GM19023 (cell line): ENCODE measurements around the gene NR3C1.
"Not testable (repeated sequence)": the region's sequence is repeated elsewhere in the genome, so short reads cannot be mapped to it uniquely, and the experiment has no call there.

Experiments
- ATAC-seq: cut with Tn5 transposase; IDR thresholded peaks from one replicate; pipeline ENCODE4 v1.9.1; 2021; ENCODE audit warnings: mild to moderate bottlenecking, moderate library complexity; ENCODE audit not compliant: unreplicated experiment

The NR3C1 gene

DNA sequence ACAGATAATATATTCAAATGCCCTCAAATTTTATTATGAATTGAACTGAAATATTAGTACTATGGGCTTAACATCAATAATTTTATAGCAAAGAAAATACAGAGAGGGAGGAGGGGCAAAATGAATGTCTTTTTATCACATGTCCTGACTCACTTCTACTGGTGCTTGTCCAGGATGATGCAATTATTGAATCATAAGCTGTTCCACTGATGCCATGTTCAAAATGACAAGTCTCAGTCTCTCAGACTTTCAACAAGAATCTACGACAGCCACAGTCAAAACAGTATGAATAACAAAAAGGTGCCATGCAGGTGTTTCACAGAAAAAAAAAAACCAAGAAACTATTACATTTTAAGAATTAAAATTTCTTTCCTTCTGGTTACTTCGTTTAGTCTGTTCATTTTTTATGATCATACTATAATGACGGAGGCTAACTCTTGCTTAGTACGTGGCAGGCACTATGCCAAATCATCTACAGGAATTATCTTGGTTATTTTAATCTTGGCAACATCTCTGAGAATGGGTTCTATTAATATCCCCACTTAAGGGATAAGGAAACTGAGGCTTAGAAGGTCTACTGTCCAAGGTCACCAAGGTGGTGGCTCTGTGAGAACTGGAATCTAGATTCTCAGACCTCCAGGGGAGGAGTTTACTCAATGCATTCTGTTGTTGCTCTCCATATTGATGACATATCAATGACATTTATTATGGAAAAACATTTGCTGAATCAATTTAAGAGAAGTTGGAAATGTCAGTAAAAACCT is 61.5 kb downstream of the NR3C1 start:
- no peak for ATAC-seq

DNA sequence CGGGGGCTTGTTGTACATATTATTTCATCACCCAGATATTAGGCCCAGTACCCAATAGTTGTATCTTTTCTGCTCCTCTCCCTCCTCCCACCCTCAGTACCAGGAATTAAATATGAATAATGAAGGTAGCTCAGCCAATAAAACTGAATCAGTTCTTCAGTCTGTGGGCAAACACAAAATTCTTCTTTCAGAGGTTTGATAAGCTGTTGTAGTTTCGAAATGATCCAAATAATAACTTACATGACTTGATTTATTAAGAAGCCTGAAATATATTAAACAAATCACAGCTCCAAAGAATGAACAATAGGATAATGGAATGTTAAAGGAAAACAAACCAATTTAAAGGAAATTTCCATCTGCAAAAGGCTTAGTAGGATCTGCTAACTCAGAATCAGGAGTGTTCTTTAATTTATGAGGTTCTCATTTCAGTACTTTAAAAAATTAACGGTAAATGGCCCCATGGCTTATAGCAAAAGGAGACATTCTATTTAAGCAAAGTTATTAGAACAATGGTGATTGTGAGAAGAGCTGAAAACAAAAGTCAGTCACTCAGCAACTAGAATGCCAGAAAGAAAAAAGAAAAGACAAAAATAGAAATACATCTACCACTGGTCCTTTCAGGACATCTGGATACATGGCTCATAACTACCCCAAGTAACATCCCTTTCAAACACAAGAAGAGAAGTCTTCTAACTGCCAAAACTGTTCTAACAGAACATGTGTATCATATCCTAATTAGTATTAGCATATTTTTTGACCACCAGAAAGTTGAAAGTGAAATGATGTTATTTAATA is 62.4 kb downstream of the NR3C1 start:
- no peak for ATAC-seq

DNA sequence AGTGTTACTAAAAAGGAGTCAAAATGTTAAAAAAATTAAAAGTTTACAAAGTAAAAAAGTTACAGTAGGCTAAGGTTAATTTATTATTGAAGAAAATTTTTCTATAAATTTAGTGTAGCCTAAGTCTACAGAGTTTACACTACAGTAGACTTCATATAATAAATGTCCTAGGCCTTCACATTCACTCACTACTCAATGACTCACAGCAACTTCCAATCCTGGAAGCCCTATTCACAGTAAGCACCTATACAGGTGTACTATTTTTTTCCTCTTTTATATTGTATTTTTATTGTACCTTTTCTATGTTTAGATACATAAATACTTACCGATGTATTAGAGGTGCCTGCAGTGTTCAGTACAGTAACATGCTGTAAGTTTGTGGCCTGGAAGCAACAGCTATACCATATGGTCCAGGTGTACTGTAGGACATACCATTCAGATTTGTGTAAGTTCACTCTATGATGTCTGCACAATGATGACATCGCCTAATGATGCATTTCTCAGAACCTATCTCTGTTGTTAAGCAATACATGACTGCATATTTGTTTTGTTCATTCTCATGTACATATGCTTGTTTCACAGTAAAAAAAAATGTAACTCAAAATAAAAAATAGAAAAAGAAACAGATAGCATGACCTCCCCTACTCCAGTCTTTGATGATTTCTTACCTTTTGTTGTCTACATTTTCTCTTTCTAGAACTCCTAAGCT is 64.7 kb downstream of the NR3C1 start:
- no peak for ATAC-seq

DNA sequence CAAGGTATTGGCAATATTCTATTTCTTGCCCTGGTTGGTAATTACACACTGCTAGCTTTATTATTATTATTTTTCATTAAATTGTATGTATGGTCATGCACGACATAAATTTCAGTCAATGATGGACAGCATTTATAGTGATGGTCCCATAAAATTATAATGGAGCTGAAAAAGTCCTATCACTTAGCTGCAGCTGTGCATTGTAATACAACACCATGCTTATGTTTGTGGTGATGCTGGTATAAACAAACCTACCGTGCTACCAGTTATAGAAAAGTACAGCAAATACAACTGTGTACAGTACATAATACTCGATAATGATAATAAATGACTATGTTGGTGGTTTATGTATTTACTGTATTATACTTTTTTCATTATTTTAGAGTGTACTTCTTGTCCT is 65.5 kb downstream of the NR3C1 start:
- ATAC-seq = no peak

DNA sequence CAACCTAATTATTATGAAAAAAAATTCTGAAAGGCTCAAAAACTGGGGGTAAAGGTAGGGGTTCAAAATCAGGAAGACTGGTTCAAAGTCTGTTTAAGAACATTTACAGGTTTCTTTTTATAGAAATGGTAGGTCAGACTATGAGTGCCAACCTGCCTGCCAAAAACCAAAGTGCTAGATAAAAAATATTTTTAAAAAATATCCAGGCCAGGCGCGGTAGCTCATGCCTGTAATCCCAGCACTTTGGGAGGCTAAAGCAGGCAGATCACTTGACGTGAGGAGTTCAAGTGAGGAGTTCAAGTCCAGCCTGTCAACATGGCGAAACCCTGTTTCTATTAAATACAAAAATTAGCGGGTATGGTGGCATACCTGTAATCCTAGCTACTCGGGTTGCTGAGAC is 67.0 kb downstream of the NR3C1 start:
- ATAC-seq = no peak

DNA sequence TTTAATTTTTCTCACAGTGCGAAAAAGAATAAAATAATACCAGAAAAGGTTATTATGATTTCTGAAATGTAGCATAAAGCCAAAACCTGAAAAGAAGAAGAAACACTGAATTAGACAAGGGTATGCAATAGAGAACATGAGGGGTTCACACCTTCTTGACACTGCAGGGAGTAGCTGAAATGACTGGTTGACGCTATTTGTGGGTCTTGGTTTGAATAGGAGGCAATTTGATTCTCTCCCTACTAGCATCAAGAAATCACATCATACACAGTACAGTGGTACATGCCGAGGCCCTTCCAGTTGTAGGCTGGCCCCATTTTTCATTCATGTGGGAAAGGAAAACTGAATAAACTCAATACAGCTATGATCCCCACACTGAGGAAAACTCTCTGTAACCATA is 68.6 kb downstream of the NR3C1 start:
- ATAC-seq = no peak

DNA sequence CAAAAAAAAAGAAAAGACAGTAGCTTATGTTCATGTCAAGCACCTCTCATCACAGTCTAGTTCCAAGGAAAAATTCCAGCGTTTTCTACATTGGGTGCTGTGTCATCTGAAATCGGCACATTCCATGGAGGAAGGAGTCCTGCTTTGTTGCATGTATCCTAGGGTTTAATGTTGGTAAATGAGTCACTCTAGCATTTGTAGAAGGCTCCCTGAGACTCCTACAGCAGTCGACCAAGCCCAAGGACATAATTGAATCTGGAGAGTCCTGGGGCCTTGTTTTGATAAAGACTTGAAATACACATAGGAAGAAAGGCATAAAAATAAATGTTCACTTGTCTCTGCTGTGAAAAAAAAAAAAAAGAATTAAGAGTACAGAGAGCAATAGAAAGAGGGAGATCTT is 69.1 kb downstream of the NR3C1 start:
- not testable (repeated sequence) for ATAC-seq

DNA sequence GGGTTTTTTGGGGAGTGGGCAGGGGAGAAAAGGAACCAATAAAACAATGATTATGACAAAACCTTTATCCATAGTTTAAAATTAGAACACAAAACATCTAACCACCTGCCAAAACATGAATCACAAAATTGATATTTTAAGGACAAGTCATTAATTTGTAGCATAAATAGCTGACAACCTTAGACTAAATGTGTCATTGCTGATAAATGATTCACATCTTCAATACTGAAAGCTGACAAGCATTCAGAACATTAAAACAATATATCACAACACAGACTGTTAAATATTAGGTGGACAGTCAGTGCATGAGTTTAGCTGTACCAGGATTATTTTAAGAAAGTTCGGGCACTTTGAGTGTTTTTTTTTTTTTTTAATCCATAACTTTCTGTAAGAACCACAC is 71.5 kb downstream of the NR3C1 start:
- no peak for ATAC-seq

DNA sequence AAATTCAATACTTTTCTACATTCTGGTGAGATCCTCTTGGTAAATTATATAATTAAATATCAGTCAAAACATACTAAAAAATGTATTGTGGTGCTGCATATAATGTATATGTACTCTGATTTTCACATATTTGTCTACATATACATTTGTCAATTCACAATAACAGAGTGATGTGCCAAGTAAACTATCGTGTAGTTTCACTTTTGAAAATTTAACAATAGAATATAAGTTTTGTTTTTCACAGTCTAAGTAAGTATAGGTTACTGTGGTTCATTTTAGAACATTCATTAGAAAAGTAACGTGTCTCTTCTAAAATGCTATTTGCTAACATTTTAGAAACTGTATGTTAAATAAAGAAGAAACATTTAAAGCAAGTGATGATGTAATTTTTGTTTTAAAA is 73.6 kb downstream of the NR3C1 start:
- no peak for ATAC-seq

DNA sequence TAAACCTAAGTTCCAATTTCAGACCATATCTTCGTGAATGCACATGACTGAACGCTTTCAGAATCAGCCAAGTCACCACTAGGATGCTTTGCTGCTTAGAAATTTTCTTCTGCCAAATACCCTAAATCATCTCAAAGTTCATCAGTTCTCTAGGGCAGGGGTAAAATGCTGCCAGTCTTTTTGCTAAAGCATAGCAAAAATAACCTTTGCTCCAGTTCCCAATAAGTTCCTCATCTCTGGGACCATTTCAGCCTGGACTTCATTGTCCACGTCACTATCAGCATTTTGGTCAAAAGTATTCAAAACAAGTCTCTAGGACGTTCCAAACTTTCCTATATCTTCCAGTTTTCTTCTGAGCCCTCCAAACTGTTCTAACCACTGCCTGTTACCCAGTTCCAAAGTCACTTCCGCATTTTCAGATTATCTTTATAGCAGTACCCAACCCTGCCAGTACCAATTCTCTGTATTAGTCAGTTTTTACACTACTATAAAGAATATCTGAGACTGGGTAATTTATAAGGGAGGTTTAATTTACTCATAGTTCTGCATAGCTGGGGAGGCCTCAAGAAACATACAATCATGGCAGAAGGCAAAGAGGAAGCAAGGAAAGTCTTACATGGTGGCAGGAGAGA is 74.8 kb downstream of the NR3C1 start:
- ATAC-seq = no peak

DNA sequence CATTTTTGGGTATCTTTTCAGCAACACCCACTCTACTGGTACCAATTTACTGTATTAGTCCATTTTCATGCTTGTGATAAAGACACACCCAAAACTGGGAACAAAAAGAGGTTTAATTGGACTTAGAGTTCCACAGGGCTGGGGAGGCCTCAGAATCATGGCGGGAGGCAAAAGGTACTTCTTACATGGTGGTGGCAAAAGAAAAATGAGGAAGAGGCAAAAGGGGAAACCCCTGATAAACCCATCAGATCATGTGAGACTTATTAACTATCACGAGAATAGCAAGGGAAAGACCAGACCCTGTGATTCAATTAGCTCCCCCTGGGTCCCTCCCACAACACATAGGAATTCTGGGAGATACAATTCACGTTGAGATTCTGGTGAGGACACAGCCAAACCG is 78.4 kb downstream of the NR3C1 start:
- not testable (repeated sequence) for ATAC-seq

DNA sequence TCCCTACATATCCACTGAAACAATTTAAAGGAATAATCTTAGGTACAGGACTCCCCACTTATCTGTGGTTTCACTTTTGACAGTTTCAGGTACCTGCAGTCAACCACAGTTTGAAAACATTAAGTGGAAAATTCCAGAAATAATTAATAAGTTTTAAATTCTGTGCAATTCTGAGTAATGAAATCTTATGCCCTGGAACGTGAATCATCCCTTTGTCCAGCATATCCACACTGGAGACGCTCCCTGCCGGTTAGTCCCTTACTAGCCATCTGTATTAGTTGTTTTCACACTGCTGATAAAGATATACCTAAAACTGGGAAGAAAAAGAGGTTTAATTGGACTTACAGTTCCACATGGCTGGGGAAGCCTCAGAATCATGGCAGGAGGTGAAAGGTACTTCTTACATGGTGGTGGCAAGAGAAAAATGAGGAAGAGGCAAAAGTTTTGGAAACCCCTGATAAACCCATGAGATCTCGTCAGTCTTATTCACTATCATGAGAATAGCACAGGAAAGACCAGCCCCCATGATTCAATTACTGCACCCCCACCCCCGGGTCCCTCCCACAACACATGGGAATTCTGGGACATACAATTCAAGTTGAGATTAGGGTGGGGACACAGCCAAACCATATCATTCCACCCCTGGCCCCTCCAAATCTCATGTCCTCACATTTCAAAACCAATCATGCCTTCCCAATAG is 80.4 kb downstream of the NR3C1 start:
- not testable (repeated sequence) for ATAC-seq

DNA sequence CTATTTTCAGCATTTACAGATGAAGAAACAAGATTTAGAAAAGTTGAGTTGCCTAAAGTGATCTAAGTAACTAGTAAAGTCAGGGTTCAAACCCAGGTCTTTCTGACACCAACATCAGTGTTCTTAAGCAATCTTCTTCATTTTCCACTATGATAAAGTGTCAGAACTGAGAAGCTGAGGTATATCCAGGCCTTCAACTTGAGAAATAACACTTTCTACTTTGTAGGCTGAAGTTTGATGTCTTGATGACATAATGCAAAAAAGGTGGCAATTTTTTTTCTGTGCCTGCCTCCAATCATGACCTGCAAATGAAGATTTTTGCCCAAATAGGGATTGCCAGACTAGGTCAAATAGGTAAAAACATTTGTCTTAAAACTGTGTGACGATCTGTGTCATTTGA is 81.3 kb downstream of the NR3C1 start:
- ATAC-seq = no peak

DNA sequence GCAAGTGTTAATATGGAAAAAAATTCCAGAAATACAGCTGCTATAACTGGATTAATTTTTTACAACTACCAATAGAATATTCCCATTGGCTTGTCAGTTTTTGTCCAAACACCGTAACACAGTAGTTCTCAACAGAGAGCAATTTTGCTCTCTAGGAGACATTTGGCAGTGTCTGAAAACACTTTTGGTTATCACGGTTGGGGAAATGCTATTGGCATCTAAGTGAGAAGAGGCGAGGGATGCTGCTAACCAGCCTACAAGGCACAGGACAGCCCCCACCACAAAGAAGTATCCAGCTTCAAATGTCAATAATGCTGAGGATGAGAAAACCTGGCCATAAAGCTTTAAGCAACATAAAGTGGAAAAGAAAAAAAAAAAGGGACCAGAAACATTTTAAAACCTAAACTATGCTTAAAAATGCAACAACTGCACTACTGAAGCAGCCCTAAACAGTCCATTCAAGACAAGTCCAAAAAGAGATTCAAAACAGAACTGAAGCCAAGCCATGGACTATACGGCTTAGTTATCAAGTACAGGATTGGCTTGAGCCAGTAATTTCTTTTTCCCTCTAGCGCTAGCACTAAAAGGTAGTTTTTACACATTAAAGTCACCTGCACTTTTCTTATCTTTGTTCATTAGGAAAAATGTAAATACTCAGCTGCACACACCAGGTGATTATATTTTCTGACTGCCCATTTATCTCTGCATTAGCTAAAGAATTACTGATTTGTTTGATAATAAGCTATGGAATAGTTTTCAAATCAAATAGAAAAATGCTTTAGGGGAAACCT is 83.9 kb downstream of the NR3C1 start:
- ATAC-seq = no peak

DNA sequence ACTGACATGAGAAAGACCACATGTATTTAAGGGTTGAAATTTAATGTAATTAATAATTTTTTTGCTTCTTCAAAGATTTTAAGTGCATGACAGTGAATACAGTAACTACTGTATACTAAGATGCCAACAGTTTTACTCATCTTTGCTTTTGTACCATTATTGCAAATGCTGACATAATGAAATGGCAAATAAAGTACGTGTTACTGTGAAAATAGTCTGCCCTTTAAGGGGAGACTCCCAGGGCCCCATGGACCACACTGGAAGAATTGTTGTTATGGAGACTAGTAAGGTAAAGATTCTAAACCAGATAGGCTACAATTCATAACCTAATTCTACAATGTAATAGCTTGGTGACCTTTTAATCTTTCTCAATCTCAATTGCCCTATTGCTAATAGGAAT is 84.7 kb downstream of the NR3C1 start:
- ATAC-seq = no peak

DNA sequence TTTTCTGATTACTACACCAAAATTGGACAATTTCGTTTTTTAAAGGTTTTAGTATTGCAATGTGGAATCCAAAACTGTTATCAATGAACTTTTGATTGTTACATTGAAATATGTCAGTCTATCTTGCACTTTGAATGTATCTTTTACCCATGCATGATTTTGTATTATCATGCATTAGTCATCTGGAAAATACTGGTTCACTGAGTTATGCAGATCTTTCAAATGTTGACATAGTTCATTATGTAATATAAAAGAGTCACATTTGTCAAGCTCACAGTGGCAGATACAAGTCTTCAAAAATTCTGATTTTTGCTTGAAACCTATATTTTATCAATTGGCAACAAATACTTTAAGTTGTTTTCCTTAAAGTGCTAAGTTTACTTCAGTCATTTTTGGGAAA is 85.2 kb downstream of the NR3C1 start:
- no peak for ATAC-seq

DNA sequence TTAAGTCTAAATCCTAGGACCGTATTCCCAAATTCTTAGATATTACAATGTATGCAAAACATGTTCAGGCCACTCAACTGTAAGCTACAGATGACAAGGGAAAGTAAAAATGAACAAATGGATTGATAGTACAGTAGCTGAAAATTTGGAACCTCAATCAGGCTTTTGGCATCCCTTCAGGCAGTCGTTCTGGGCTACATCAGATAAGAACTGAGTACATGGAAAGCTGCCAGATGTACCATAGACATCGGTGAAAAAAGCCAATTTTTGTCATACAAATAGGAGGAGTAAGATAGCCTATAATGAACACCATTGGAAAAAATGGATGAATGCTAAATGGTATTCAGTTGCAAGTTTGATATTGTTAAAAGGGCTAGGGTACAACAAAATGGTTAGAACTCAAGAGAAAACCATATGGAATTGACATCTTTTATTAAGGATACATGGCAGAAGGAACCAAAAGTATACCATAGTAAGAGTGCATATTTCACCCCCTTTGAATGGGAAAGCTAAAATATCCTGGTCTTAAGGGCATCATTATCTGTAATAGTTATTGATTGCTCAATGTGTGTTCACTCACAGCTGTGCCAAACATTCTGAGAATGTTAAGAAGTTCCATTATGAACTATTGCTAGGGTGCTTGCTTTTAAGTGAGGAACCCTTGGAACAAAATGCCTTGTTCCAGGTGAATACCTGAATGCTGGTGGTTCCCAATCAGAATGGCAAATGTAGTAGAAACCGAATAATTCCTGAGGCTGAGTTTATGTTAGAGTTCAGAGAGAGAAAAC is 86.4 kb downstream of the NR3C1 start:
- no peak for ATAC-seq

DNA sequence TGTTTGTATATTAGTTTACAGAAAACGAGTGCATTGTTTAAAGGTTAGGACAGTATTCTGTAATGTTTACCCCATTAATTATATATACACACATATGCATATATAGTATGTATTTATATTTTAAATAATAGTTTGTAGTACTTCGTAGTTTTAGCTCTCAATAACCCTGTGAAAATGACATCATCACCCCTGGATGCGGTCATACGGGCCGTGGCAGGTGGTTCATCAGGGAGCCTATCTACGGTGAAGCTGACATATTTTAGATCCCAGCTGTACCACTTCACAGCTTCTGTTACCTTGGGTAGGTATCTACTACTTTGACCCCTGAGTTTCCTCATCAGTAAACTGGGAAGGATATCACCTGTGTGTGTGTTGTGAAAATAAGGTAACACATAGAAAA is 87.1 kb downstream of the NR3C1 start:
- no peak for ATAC-seq

DNA sequence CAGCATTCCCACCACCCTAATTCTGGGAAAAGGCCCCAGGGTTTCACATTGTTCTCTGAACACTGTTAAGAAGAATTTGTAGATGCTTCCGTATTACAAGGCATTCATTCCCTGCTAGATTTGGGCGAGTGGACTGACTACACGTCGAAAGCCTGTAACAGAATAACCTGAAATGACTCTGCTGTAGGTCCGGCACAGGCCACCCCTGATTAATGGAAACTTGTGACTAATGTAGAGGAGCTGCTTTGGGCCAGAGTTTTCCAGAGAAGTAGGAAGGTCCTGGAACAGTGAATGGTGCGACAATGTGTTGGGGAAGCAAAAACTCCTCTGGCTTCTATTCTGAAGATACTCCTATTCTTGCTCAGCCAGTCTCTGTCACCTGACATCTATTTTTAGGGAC is 87.6 kb downstream of the NR3C1 start:
- ATAC-seq = no peak
